Retinal pigment epithelial cell (primary cell): ENCODE measurements around the gene GIPC1.

Experiments
- DNase-seq: peaks from one replicate; pipeline ENCODE4 v3.0.0-alpha.2; 2010; ENCODE audit warnings: low read depth
- H3K4me3 ChIP-seq: 2 replicates; pipeline ENCODE4 v1.5.1; 2011; ENCODE audit warnings: mild to moderate bottlenecking, low read length, control low read depth, moderate library complexity
- CTCF ChIP-seq: conservative IDR thresholded peaks from 2 replicates; pipeline ENCODE4 v1.5.1; 2011; ENCODE audit warnings: low read depth, low read length, control low read depth, inconsistent platforms

Gene GIPC1

DNA sequence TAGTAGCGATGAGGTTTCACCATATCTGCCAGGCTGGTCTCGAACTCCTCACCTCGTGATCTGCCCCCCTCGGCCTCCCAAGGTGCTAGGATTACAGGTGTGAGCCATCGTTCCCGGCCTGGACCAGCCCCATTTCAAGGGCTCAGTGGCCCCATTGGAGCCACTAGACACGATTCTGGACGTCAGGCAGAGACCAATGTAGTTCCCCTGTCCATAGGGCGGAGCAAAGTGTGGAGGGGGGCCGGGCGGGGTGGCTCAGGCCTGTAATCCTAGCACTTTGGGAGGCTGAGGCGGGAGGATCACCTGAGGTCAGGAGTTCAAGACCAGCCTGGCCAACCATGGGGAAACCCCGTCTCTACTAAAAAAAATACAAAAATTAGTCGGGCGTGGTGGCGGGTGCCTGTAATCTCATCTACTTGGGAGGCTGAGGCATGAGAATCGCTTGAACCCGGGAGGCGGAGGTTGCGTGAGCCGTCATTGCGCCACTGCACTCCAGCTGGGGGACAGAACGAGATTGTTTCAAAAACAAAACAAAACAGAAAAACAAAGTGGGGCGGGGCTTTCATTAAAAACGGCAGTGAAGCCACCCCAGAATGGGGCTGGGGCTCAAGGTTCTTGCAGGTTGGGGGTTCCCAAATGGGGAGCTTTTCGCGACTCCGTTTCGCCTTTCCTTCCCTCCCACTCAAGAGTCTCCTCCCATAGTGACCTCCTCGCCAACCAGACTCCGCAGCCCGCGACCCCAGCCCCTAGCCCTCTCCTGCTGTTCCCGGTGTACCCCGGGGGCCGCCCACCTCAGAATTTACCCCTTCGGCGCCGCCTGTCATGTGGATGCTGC lies 32.7 kb upstream of the GIPC1 start:
- H3K4me3 ChIP-seq = peak overlapping the region; percentile 72
- no peak for DNase-seq
- TF ChIP-seq CTCF = no peak

- no peak for TF ChIP-seq CTCF
- no peak for DNase-seq
- no peak overlapping the region for H3K4me3 ChIP-seq
These were observed 30.5 kb upstream of the GIPC1 start for GRCh38 chr19:14526423-14526822.

DNA sequence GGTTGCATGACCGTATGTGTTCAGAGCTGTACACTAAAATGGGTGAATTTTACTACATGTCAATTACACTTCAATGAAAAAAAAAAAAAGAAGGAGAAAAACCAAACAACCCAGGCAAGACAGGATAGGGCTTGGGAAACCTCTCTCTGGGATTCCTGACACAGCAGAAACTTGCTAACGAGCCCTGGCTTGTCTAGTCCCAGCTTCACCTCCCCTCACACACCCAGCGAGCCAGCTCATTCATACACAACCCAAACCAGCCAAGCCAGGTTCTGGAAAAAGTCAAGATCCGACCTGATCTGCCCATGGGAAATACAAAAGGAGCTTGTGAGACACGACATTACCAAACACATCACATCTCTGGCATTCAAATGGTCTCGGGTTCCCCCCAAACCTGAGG lies 29.8 kb upstream of the GIPC1 start:
- no peak for DNase-seq
- no peak for TF ChIP-seq CTCF
- no peak overlapping the region for H3K4me3 ChIP-seq

DNA sequence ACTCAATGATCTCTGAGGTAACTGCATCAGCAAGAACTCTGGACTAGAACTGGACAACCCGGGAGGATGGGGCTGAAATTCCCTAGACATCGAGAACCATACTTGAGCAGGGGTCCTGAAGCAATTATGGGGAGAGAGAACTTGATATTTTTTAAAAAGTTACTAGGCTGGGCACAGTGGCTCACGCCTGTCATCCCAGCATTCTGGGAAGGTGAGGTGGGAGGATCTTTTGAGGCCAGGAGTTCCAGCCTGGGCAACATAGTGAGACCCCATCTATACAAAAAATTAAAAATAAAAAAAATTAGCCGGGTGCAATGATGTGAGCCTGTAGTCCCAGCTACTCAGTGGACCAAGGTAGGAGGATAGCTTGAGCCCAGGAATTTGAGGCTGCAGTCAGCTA lies 24.6 kb upstream of the GIPC1 start:
- no peak for TF ChIP-seq CTCF
- no peak overlapping the region for H3K4me3 ChIP-seq
- DNase-seq = no peak

DNA sequence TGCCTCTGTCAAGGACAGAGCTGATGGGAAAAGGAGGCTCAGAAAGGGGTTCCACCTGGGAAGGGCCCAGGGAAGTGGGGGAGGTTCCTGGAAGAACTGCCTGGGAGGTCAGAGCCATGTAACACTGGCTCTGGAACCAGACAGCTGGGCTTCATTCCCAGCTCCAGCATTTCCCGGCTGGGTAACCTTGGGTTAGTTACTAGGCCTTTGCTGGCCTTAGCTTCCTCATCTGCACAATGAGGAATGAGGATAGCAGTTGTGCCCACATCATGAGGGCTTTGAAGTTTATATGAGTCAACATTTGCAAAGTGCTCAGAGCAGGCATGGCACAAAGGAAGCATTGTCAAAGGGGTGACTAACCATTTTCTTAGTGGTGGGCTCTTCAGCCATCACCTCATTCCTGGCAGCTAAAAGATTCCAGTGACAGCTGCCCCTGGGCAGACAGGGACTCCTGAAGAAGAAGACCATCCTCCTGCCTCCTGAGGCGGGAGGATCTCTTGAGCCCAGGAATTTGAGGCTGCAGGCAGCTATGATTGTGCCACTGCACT lies 24.0 kb upstream of the GIPC1 start:
- H3K4me3 ChIP-seq = no peak overlapping the region
- no peak for TF ChIP-seq CTCF
- peak; percentile 80 for DNase-seq

DNA sequence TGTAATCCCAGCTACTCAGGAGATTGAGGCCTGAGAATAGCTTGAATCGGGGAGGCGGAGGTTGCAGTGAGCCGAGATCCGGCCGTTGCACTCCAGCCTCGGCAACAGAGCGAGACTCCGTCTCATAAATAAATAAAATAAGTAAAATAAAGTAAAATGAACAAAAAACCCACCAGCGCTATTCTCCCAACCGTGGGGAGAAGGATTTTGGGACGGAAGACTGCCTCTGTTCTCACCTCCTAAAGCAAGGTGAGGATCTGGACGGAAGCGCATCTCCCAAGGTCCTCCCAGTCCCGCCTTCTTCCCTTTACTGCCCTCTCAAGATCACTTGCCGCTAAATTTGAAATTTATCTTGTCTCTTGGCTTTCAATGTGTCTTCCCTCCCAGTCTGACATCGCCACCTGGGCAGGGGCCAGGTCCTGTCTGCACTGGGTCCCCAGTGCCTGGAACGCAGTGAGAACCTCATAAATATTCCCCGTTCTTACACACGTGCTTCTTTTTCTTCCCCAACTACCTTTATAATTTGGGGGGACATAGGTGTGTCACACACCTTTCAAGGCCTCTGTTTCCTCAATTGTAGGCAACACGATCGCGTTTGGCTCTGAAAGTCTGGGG lies 23.4 kb upstream of the GIPC1 start:
- TF ChIP-seq CTCF = no peak
- no peak for DNase-seq
- H3K4me3 ChIP-seq = no peak overlapping the region
